Measurements from ENCODE around the gene CCL25.

The CCL25 gene

GRCh38 chr19:8045872-8046568 lies 6.5 kb upstream of the CCL25 start (continued):
- TF ChIP-seq, protein P1, sequence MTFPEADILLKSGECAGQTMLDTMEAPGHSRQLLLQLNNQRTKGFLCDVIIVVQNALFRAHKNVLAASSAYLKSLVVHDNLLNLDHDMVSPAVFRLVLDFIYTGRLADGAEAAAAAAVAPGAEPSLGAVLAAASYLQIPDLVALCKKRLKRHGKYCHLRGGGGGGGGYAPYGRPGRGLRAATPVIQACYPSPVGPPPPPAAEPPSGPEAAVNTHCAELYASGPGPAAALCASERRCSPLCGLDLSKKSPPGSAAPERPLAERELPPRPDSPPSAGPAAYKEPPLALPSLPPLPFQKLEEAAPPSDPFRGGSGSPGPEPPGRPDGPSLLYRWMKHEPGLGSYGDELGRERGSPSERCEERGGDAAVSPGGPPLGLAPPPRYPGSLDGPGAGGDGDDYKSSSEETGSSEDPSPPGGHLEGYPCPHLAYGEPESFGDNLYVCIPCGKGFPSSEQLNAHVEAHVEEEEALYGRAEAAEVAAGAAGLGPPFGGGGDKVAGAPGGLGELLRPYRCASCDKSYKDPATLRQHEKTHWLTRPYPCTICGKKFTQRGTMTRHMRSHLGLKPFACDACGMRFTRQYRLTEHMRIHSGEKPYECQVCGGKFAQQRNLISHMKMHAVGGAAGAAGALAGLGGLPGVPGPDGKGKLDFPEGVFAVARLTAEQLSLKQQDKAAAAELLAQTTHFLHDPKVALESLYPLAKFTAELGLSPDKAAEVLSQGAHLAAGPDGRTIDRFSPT (tag by site-specific recombination; IDR thresholded peaks at IDR 0.05), result no peak
- TF ChIP-seq KLF1 (tag by site-specific recombination; IDR thresholded peaks at IDR 0.05), result no peak
- TF ChIP-seq, protein P2, sequence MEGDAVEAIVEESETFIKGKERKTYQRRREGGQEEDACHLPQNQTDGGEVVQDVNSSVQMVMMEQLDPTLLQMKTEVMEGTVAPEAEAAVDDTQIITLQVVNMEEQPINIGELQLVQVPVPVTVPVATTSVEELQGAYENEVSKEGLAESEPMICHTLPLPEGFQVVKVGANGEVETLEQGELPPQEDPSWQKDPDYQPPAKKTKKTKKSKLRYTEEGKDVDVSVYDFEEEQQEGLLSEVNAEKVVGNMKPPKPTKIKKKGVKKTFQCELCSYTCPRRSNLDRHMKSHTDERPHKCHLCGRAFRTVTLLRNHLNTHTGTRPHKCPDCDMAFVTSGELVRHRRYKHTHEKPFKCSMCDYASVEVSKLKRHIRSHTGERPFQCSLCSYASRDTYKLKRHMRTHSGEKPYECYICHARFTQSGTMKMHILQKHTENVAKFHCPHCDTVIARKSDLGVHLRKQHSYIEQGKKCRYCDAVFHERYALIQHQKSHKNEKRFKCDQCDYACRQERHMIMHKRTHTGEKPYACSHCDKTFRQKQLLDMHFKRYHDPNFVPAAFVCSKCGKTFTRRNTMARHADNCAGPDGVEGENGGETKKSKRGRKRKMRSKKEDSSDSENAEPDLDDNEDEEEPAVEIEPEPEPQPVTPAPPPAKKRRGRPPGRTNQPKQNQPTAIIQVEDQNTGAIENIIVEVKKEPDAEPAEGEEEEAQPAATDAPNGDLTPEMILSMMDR (tag by site-specific recombination; IDR thresholded peaks at IDR 0.05), result no peak
- no peak for TF ChIP-seq SP7 (tag by site-specific recombination; IDR thresholded peaks at IDR 0.05)
- no peak for TF ChIP-seq HOXD13 (CRISPR knock-in tag; IDR thresholded peaks at IDR 0.05; ENCODE audit: borderline replicate concordance)
- TF ChIP-seq SP3 (tag by site-specific recombination; IDR thresholded peaks at IDR 0.05), result no peak
- no peak for TF ChIP-seq ZNF654 (tag by site-specific recombination; IDR thresholded peaks at IDR 0.05; ENCODE audit: low read depth)

GRCh38 chr19:8046569-8047165 lies 5.9 kb upstream of the CCL25 start:
- H3K27ac ChIP-seq (ENCODE audit: extremely low read depth, low read depth, low read length), result no peak overlapping the region
- no peaks in the 10 kb centered on the region for H3K36me3 ChIP-seq (ENCODE audit: control insufficient read depth in 2 of 2, insufficient read depth in 1 of 2, low read length in 2 of 2)
- no peaks in the 10 kb centered on the region for H3K4me1 ChIP-seq (ENCODE audit: control insufficient read depth, insufficient read depth, low read length)
- no peak overlapping the region for H3K4me3 ChIP-seq (ENCODE audit: low read depth, low read length)
- POLR2A ChIA-PET, result no interaction called here
- no peaks in the 10 kb centered on the region for H3K9me3 ChIP-seq (ENCODE audit: control insufficient read depth, insufficient read depth, low read depth, low read length)
- CTCF ChIA-PET, result no interaction called here
- TF ChIP-seq EGR2 (tag by site-specific recombination; IDR thresholded peaks at IDR 0.05; ENCODE audit: low read depth) (peak; percentile 35; the same call in 1 of the 2 replicates), ZNF76 (tag by site-specific recombination; IDR thresholded peaks at IDR 0.05; ENCODE audit: borderline replicate concordance, low read depth) (no peak)

- CTCF ChIA-PET, result no interaction called here
- H3K27ac ChIP-seq (ENCODE audit: extremely low read depth, low read depth, low read length), result no peak overlapping the region
- peak overlapping the region; percentile 16 for H3K4me3 ChIP-seq (ENCODE audit: low read depth, low read length)
- no peaks in the 10 kb centered on the region for H3K4me1 ChIP-seq (ENCODE audit: control insufficient read depth, insufficient read depth, low read length)
- no peaks in the 10 kb centered on the region for H3K9me3 ChIP-seq (ENCODE audit: control insufficient read depth, insufficient read depth, low read depth, low read length)
- POLR2A ChIA-PET, result no interaction called here
- no peaks in the 10 kb centered on the region for H3K36me3 ChIP-seq (ENCODE audit: control insufficient read depth in 2 of 2, insufficient read depth in 1 of 2, low read length in 2 of 2)
- TF ChIP-seq ATF2 (tag by site-specific recombination; IDR thresholded peaks at IDR 0.05; ENCODE audit: low read depth) (no peak), KLF9 (tag by site-specific recombination; IDR thresholded peaks at IDR 0.05; ENCODE audit: low read depth) (peak; percentile 87), YY1 (tag by site-specific recombination; IDR thresholded peaks at IDR 0.05) (no peak), PRDM10 (tag by site-specific recombination; IDR thresholded peaks at IDR 0.05) (peak; percentile 50), ZNF777 (tag by site-specific recombination; IDR thresholded peaks at IDR 0.05; ENCODE audit: borderline replicate concordance) (no peak), KLF8 (tag by site-specific recombination; IDR thresholded peaks at IDR 0.05) (peak; percentile 50; the same call in 1 of the 2 replicates), ZNF366 (tag by site-specific recombination; conservative IDR thresholded peaks at IDR 0.05) (no peak), ZNF585B (tag by site-specific recombination; IDR thresholded peaks at IDR 0.05) (no peak), ZNF521 (tag by site-specific recombination; IDR thresholded peaks at IDR 0.05) (no peak), MZF1 (tag by site-specific recombination; IDR thresholded peaks at IDR 0.05; ENCODE audit: borderline replicate concordance) (no peak), SP3 (tag by site-specific recombination; IDR thresholded peaks at IDR 0.05) (peak; percentile 82), ZNF792 (tag by site-specific recombination; IDR thresholded peaks at IDR 0.05) (no peak), KLF7 (tag by site-specific recombination; IDR thresholded peaks at IDR 0.05; ENCODE audit: borderline replicate concordance) (no peak), TCF7L2 (IDR thresholded peaks at IDR 0.05; ENCODE audit: borderline replicate concordance, low read depth, low read length) (no peak)
These were observed 2.1 kb upstream of the CCL25 start for GRCh38 chr19:8050274-8051096.

All from HEK293 (cell line).